Cardiac fibroblast (primary cell): ENCODE data around the gene SERPINA10.

Experiments used
- DNase-seq, 2 donors: peaks; one replicate each; pipeline versions ENCODE4 v3.0.0 to v3.0.0-alpha.2; 2010; ENCODE audit warnings: low read depth in 2 of 2
- H3K4me3 ChIP-seq, 2 donors: replicated peaks in 1 of 2; 1 replicate in 1 of 2; 2 replicates in 1 of 2; pipeline ENCODE4 v1.5.1; 2011; ENCODE audit warnings: low read depth in 2 of 2, low read length in 2 of 2, mild to moderate bottlenecking in 2 of 2, moderate library complexity in 1 of 2
- CTCF ChIP-seq: IDR thresholded peaks from one replicate; pipeline ENCODE4 v1.5.1; 2011; ENCODE audit warnings: low read depth, mild to moderate bottlenecking, low read length, inconsistent platforms

SERPINA10 gene, protein sequence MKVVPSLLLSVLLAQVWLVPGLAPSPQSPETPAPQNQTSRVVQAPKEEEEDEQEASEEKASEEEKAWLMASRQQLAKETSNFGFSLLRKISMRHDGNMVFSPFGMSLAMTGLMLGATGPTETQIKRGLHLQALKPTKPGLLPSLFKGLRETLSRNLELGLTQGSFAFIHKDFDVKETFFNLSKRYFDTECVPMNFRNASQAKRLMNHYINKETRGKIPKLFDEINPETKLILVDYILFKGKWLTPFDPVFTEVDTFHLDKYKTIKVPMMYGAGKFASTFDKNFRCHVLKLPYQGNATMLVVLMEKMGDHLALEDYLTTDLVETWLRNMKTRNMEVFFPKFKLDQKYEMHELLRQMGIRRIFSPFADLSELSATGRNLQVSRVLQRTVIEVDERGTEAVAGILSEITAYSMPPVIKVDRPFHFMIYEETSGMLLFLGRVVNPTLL

DNA sequence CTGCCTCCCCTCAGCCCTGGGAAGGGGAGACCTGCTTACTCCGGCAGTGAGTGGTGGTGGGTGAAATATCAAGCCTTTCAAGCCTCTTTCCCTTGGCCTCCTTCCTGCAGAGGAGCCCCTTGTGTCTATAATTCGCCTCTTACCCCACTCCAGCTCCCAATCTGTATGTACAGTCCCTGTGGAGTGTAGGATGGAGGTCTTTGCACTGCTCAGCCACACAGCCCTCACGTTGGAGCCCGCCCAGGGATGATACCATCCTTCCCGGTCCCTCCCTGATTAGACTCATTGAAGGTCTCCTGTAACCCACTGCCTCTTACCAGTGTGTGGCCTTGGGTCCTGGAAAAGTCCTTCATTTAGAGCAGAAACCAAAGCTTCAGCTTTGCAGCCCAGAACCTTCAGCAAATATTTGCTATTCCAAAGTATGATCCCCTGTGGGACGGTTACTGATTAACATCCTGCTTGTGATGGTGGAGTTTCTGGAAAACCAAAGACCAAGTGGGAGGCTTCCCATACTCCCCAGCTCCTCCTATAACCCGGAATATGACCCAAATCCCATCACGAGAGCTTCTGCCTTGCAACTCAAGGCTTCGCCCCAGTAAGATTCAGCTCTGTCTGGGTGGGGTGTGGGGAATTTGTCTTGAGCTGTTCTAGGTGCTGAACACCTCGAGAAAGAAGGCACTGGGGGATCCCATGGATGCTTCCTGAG is at the start of gene SERPINA10:
Gene SERPINA10, minus strand, starts transcription at position 397 of the 706 bp plus-strand sequence. CDS start 2,675 bp downstream, outside the sequence.
- no peak within 1 kb of the TSS for H3K4me3 ChIP-seq
- DNase-seq, result no peak

DNA sequence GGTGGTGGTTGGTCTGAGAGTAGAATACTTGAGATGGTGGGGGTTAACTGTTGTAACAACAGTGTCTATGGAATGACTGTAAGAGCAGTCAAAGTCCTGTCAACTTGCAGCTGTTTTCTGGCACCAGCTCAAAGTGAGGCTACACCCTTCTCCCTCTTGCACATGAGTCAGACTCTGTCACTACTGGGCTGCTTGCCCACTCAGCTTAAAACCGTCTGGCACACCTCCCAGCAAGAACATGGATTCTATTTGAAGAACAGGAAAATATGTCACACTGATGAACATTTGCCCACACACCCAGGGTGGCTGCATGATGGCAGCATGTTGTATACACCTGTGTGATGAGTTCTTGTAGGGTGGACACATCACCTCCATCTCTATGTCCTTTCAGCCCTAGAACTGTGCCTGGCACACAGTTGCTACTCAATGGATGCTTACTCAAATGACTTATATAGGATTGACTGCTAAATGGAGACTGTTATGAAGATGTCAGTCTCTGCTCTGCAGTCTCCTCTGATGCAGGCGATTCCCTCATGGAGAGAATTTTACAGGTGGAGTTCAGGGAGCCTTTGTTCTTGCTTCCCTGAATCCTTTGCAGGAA is 49.4 kb upstream of the SERPINA10 start:
- no peak for TF ChIP-seq CTCF
- peak; percentile 99 to 100 for DNase-seq
- H3K4me3 ChIP-seq, result no peak overlapping the region

More for the DNA sequence above, at the start of gene SERPINA10:
- TF ChIP-seq CTCF, result no peak

DNA sequence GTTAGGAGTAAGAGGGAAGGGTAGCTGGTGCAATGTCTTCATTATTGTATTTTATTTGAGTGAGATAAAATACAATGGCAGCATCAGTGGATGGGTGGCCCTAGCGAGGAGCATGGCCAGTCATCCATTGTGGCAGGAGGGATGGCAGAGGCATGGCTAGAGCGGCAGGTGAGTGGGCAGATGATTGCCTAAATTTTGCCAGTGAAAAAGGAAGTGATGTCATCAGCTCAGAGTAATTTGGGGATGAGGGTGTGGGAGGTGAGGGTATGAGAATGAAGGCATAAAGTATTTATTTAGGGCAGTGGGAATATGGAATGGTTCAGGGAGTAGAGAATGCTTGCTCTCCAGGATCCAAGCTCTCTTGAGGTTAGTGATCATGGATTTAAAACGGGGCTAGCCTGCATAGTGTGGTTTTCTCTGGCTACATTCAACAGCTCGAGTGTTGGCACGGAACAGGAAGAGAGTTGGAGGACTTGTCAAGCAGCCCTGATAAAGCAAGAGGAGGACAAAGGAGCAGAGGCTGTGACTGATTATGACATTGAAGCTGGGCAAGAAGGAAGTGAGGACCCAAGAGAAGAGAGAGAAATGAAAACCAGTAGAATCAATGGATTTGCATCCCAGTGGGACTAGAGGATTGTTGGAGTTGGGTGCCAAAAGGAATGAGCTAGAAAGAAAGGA is 48.7 kb upstream of the SERPINA10 start:
- TF ChIP-seq CTCF, result no peak
- no peak overlapping the region for H3K4me3 ChIP-seq
- DNase-seq, result no peak

GRCh38 chr14:94340533-94340932 is 47.5 kb upstream of the SERPINA10 start:
- TF ChIP-seq CTCF, result no peak
- H3K4me3 ChIP-seq, result no peak overlapping the region
- DNase-seq, result no peak

- H3K4me3 ChIP-seq, result no peak overlapping the region
- TF ChIP-seq CTCF, result no peak
- no peak for DNase-seq
Measured at GRCh38 chr14:94338023-94338422, 45.0 kb upstream of the SERPINA10 start.

DNA sequence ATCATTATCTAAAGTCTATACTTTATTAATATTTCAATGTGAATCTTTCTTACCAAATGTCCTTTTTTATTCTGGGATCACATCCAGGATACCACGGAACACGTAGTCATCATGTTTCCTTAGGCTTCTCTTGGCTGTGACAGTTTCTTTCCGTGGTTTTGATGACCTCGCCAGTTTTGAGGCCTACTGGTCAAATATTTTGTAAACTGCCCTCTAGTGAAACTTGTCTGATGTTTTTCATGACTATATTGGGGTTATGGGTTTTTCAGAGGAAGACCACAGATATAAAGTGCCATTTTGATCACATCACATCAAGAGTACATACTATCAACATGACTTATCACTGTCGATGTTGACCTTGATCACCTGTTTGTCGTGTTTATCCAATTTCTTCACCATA is 44.2 kb upstream of the SERPINA10 start:
- DNase-seq, result peak in 1 of 2 donors; percentile 51
- TF ChIP-seq CTCF, result no peak
- H3K4me3 ChIP-seq, result no peak overlapping the region
